Measurements from ENCODE around the gene VAV3. TPM values are rescaled to one million over a fixed set of nuclear protein-coding genes. Genes with fewer than 3 reads are reported as not detected.

Gene VAV3
- total and polyA plus RNA-seq, 2 of the 13 experiments (the other 11 are each of a cell fraction or from before 2014, with no cell fraction given): 15.9 to 29.8 TPM

DNA sequence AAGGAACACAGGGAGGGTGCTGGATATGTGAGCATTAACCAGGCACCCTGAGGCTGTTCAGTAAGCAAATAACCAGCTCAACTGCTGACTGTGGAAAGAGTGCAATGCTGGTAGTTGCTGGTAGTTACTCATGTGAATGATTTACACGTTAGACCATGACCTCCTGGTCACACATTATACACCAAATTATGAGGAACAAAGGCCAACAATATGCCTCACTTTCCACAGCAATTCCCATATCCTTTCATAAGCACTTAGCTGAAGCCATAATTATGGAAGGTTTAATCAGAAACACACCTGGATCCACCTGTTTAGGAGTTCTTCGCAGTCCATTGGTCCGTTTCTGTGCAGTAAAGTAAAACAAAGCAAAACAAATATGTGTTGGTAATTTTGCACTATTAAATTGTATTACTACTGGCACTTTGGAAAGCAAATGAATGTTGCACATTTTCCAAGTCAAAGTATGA, 281.8 kb downstream of the VAV3 start (continued):
- TF ChIP-seq, protein P1, sequence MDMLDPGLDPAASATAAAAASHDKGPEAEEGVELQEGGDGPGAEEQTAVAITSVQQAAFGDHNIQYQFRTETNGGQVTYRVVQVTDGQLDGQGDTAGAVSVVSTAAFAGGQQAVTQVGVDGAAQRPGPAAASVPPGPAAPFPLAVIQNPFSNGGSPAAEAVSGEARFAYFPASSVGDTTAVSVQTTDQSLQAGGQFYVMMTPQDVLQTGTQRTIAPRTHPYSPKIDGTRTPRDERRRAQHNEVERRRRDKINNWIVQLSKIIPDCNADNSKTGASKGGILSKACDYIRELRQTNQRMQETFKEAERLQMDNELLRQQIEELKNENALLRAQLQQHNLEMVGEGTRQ (IDR thresholded peaks at IDR 0.05; ENCODE audit: low read depth, low read length): no peak
- TF ChIP-seq, protein P1 (CRISPR knock-in tag; IDR thresholded peaks at IDR 0.05; ENCODE audit: borderline replicate concordance): no peak
- TF ChIP-seq, protein P2, sequence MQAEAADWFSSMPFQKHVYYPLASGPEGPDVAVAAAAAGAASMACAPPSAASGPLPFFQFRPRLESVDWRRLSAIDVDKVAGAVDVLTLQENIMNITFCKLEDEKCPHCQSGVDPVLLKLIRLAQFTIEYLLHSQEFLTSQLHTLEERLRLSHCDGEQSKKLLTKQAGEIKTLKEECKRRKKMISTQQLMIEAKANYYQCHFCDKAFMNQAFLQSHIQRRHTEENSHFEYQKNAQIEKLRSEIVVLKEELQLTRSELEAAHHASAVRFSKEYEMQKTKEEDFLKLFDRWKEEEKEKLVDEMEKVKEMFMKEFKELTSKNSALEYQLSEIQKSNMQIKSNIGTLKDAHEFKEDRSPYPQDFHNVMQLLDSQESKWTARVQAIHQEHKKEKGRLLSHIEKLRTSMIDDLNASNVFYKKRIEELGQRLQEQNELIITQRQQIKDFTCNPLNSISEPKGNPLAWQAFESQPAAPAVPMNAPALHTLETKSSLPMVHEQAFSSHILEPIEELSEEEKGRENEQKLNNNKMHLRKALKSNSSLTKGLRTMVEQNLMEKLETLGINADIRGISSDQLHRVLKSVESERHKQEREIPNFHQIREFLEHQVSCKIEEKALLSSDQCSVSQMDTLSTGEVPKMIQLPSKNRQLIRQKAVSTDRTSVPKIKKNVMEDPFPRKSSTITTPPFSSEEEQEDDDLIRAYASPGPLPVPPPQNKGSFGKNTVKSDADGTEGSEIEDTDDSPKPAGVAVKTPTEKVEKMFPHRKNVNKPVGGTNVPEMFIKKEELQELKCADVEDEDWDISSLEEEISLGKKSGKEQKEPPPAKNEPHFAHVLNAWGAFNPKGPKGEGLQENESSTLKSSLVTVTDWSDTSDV (CRISPR knock-in tag; IDR thresholded peaks at IDR 0.05): no peak
- TF ChIP-seq, protein P3, sequence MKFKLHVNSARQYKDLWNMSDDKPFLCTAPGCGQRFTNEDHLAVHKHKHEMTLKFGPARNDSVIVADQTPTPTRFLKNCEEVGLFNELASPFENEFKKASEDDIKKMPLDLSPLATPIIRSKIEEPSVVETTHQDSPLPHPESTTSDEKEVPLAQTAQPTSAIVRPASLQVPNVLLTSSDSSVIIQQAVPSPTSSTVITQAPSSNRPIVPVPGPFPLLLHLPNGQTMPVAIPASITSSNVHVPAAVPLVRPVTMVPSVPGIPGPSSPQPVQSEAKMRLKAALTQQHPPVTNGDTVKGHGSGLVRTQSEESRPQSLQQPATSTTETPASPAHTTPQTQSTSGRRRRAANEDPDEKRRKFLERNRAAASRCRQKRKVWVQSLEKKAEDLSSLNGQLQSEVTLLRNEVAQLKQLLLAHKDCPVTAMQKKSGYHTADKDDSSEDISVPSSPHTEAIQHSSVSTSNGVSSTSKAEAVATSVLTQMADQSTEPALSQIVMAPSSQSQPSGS (CRISPR knock-in tag; IDR thresholded peaks at IDR 0.05): peak; percentile 51
- TF ChIP-seq GZF1 (CRISPR knock-in tag; IDR thresholded peaks at IDR 0.05) (no peak), ZBTB42 (CRISPR knock-in tag; IDR thresholded peaks at IDR 0.05) (no peak), ZNF577 (CRISPR knock-in tag; IDR thresholded peaks at IDR 0.05; ENCODE audit: borderline replicate concordance, low read depth) (no peak), HNF4A (CRISPR knock-in tag; IDR thresholded peaks at IDR 0.05) (peak; percentile 79), AKAP8 (CRISPR knock-in tag; IDR thresholded peaks at IDR 0.05) (no peak), ZNF431 (CRISPR knock-in tag; IDR thresholded peaks at IDR 0.05; ENCODE audit: borderline replicate concordance, low read depth) (peak; percentile 100), ZNF468 (CRISPR knock-in tag; IDR thresholded peaks at IDR 0.05) (no peak), IKZF4 (CRISPR knock-in tag; IDR thresholded peaks at IDR 0.05; ENCODE audit: borderline replicate concordance, low read depth, not compliant biosample characterization) (no peak), ATF7-NPFF (CRISPR knock-in tag; IDR thresholded peaks at IDR 0.05; ENCODE audit: low read depth) (no peak), MLLT10 (CRISPR knock-in tag; IDR thresholded peaks at IDR 0.05) (no peak), ZNF24 (IDR thresholded peaks at IDR 0.05) (no peak), SCMH1 (CRISPR knock-in tag; IDR thresholded peaks at IDR 0.05; ENCODE audit: borderline replicate concordance) (no peak), FLYWCH1 (CRISPR knock-in tag; IDR thresholded peaks at IDR 0.05) (no peak)
- TF ChIP-seq, protein P4, sequence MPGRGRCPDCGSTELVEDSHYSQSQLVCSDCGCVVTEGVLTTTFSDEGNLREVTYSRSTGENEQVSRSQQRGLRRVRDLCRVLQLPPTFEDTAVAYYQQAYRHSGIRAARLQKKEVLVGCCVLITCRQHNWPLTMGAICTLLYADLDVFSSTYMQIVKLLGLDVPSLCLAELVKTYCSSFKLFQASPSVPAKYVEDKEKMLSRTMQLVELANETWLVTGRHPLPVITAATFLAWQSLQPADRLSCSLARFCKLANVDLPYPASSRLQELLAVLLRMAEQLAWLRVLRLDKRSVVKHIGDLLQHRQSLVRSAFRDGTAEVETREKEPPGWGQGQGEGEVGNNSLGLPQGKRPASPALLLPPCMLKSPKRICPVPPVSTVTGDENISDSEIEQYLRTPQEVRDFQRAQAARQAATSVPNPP (CRISPR knock-in tag; IDR thresholded peaks at IDR 0.05): no peak
- TF ChIP-seq, protein P5, sequence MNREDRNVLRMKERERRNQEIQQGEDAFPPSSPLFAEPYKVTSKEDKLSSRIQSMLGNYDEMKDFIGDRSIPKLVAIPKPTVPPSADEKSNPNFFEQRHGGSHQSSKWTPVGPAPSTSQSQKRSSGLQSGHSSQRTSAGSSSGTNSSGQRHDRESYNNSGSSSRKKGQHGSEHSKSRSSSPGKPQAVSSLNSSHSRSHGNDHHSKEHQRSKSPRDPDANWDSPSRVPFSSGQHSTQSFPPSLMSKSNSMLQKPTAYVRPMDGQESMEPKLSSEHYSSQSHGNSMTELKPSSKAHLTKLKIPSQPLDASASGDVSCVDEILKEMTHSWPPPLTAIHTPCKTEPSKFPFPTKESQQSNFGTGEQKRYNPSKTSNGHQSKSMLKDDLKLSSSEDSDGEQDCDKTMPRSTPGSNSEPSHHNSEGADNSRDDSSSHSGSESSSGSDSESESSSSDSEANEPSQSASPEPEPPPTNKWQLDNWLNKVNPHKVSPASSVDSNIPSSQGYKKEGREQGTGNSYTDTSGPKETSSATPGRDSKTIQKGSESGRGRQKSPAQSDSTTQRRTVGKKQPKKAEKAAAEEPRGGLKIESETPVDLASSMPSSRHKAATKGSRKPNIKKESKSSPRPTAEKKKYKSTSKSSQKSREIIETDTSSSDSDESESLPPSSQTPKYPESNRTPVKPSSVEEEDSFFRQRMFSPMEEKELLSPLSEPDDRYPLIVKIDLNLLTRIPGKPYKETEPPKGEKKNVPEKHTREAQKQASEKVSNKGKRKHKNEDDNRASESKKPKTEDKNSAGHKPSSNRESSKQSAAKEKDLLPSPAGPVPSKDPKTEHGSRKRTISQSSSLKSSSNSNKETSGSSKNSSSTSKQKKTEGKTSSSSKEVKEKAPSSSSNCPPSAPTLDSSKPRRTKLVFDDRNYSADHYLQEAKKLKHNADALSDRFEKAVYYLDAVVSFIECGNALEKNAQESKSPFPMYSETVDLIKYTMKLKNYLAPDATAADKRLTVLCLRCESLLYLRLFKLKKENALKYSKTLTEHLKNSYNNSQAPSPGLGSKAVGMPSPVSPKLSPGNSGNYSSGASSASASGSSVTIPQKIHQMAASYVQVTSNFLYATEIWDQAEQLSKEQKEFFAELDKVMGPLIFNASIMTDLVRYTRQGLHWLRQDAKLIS (CRISPR knock-in tag; IDR thresholded peaks at IDR 0.05): no peak
